22Rv1 (cell line): ENCODE results near the gene PRDM12.

ENCODE experiments used
- CTCF ChIP-seq: fragments of 450-650 bp; IDR thresholded peaks from 2 replicates; pipeline ENCODE4 v1.5.1; 2017; ENCODE audit warnings: mild to moderate bottlenecking
- ZFX ChIP-seq: fragments of 450-650 bp; IDR thresholded peaks from 2 replicates; pipeline ENCODE4 v1.6.1; 2017; ENCODE audit warnings: antibody characterized with exemption, borderline replicate concordance

DNA sequence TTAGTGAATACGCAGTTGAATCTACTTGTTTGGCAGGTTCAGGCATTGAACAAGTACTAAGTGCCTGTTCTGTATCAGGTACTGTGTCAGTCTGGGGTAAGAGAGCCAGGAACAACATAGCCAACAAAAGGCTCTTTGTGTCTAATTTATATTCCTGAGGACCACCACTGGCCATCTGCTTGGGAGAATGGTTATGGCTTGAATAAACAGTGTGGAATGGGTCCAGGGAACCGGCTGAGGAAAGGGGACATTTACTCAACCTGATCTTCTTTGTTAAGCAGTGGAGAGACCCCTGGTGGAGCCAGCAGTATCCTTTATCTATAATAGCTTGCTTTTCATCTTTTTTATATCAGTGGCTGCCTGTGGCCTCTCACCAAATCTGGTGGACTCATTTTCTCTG lies 67.7 kb downstream of the PRDM12 start:
- TF ChIP-seq CTCF (0 out of 2 replicates have a peak, but pooled peaks have one; percentile 16), ZFX (no peak)
